IMR-90 (cell line): ENCODE data around the gene SH2D4B. TPM values are rescaled to one million over a fixed set of nuclear protein-coding genes. Genes with fewer than 3 reads are reported as not detected.

ENCODE experiments used
- ATAC-seq: fragments of 200-7000 bp; cut with Tn5 transposase; 2 replicates; pipeline ENCODE4 v1.9.1; 2020; ENCODE audit warnings: low read depth, mild to moderate bottlenecking, moderate library complexity
- BruUV-seq: library from RNA; stranded (reverse); fragments of 400-500 nt; replicated peaks from 2 replicates; lab custom pipeline; 2021; lab: Mats Ljungman, UMichigan
- CTCF ChIA-PET: fragments of 300-600 bp; formaldehyde crosslinking; extraction: SDS; loops from one replicate; lab custom pipeline; 2021; ENCODE audit warnings: antibody characterized with exemption; lab: Yijun Ruan, JAX
- POLR2A ChIA-PET: fragments of 300-600 bp; sonication (Branson Sonifier 250); formaldehyde crosslinking; loops from one replicate; lab custom pipeline; 2022; ENCODE audit warnings: antibody characterized with exemption; ENCODE audit not compliant: unreplicated experiment; lab: Charles Lee
- DNase-seq: peaks from one replicate; pipeline ENCODE4 v3.0.0; 2013
- H2AFZ ChIP-seq: replicated peaks from 2 replicates; pipeline ENCODE3; 2013; ENCODE audit warnings: low read length, mild to moderate bottlenecking; ENCODE audit not compliant: poor library complexity
- H2AK5ac ChIP-seq: 2 replicates; pipeline ENCODE4 v1.6.1; 2013; ENCODE audit warnings: low read depth, low read length, inconsistent platforms
- H2AK9ac ChIP-seq: replicated peaks from 2 replicates; pipeline ENCODE3; 2013; ENCODE audit warnings: mild to moderate bottlenecking, low read depth, low read length, moderate library complexity; ENCODE audit not compliant: poor library complexity
- H2BK120ac ChIP-seq: 2 replicates; pipeline ENCODE4 v1.6.1; 2013; ENCODE audit warnings: low read depth, low read length, inconsistent platforms
- H2BK15ac ChIP-seq: 3 replicates; pipeline ENCODE4 v1.6.1; 2013; ENCODE audit warnings: low read depth, low read length, inconsistent platforms
- H2BK20ac ChIP-seq: 2 replicates; pipeline ENCODE4 v1.6.1; 2013; ENCODE audit warnings: low read depth, mild to moderate bottlenecking, inconsistent platforms, low read length, moderate library complexity
- H2BK5ac ChIP-seq: 2 replicates; pipeline ENCODE4 v1.6.1; 2013; ENCODE audit warnings: mild to moderate bottlenecking, low read depth, low read length, inconsistent platforms; ENCODE audit not compliant: poor library complexity, severe bottlenecking
- H3K14ac ChIP-seq: replicated peaks from 2 replicates; pipeline ENCODE4 v1.6.1; 2013; ENCODE audit warnings: low read depth, low read length, inconsistent platforms
- H3K18ac ChIP-seq: 2 replicates; pipeline ENCODE4 v1.6.1; 2013; ENCODE audit warnings: low read depth, low read length, control low read depth
- H3K23ac ChIP-seq: 2 replicates; pipeline ENCODE4 v1.6.1; 2013; ENCODE audit warnings: low read depth, low read length, inconsistent platforms
- H3K27ac ChIP-seq: 2 replicates; pipeline ENCODE4 v1.5.1; 2013; ENCODE audit warnings: mild to moderate bottlenecking, control low read depth, low read length; ENCODE audit not compliant: insufficient read depth
- H3K27me3 ChIP-seq: 2 replicates; pipeline ENCODE4 v1.6.1; 2013; ENCODE audit warnings: low read length; ENCODE audit not compliant: control insufficient read depth, insufficient read depth
- H3K36me3 ChIP-seq: 2 replicates; pipeline ENCODE4 v1.6.1; 2013; ENCODE audit warnings: low read length, mixed read lengths; ENCODE audit not compliant: control insufficient read depth, insufficient read depth
- H3K4ac ChIP-seq: 2 replicates; pipeline ENCODE4 v1.6.1; 2013; ENCODE audit warnings: low read depth, low read length, inconsistent platforms
- H3K4me1 ChIP-seq: 2 replicates; pipeline ENCODE4 v1.6.1; 2013; ENCODE audit warnings: low read length, mixed read lengths; ENCODE audit not compliant: control insufficient read depth, insufficient read depth
- H3K4me2 ChIP-seq: 2 replicates; pipeline ENCODE4 v1.6.1; 2013; ENCODE audit warnings: low read depth, mild to moderate bottlenecking, control low read depth, low read length, moderate library complexity
- H3K4me3 ChIP-seq: 2 replicates; pipeline ENCODE4 v1.5.1; 2013; ENCODE audit warnings: low read depth, mild to moderate bottlenecking, control low read depth, low read length, moderate library complexity; ENCODE audit not compliant: insufficient read depth
- H3K56ac ChIP-seq: 2 replicates; pipeline ENCODE4 v1.6.1; 2013; ENCODE audit warnings: low read length, inconsistent platforms; ENCODE audit not compliant: insufficient read depth; ENCODE audit errors: extremely low read depth
- H3K79me1 ChIP-seq, 2 experiments: 2 replicates each; pipeline ENCODE4 v1.6.1; 2013; ENCODE audit warnings: low read length in 2 of 2, inconsistent platforms in 1 of 2, low read depth in 1 of 2
- H3K9ac ChIP-seq: 2 replicates; pipeline ENCODE4 v1.6.1; 2013; ENCODE audit warnings: low read depth, low read length, control low read depth
- H3K9me1 ChIP-seq: 2 replicates; pipeline ENCODE4 v1.6.1; 2013; ENCODE audit warnings: low read length, inconsistent platforms; ENCODE audit not compliant: insufficient read depth
- H3K9me3 ChIP-seq: 2 replicates; pipeline ENCODE4 v1.6.1; 2013; ENCODE audit warnings: low read length; ENCODE audit not compliant: control insufficient read depth, insufficient read depth
- H4K20me1 ChIP-seq: 2 replicates; pipeline ENCODE4 v1.6.1; 2013; ENCODE audit warnings: low read length, inconsistent platforms; ENCODE audit not compliant: insufficient read depth
- H4K5ac ChIP-seq: 2 replicates; pipeline ENCODE4 v1.6.1; 2013; ENCODE audit warnings: mild to moderate bottlenecking, low read depth, low read length, control low read depth
- H4K8ac ChIP-seq, 2 experiments: 2 replicates each; pipeline ENCODE4 v1.6.1; 2013; ENCODE audit warnings: low read depth in 2 of 2, low read length in 2 of 2, control low read depth in 1 of 2, inconsistent platforms in 1 of 2
- H4K91ac ChIP-seq: 2 replicates; pipeline ENCODE4 v1.6.1; 2013; ENCODE audit warnings: low read depth, low read length, inconsistent platforms; ENCODE audit not compliant: insufficient read depth
- CHD1 ChIP-seq: IDR thresholded peaks from 2 replicates; pipeline ENCODE4 v1.6.1; 2012; ENCODE audit warnings: low read depth, low read length, improper control_type of control experiment
- FOS ChIP-seq: fragments of 150-350 bp; IDR thresholded peaks from 2 replicates; pipeline ENCODE4 v1.6.1; 2016; ENCODE audit warnings: low read depth, low read length
- MAFK ChIP-seq: IDR thresholded peaks from 2 replicates; pipeline ENCODE4 v1.6.1; 2012; ENCODE audit warnings: low read depth, low read length, improper control_type of control experiment
- MAZ ChIP-seq: IDR thresholded peaks from 2 replicates; pipeline ENCODE4 v1.6.1; 2012; ENCODE audit warnings: low read depth, mild to moderate bottlenecking, low read length, improper control_type of control experiment, moderate library complexity, borderline replicate concordance
- MXI1 ChIP-seq: IDR thresholded peaks from 2 replicates; pipeline ENCODE4 v1.6.1; 2012; ENCODE audit warnings: low read depth, mild to moderate bottlenecking, low read length, moderate library complexity, borderline replicate concordance
- NFE2L2 ChIP-seq: fragments of 150-350 bp; IDR thresholded peaks from 2 replicates; pipeline ENCODE4 v1.6.1; 2016; ENCODE audit warnings: low read depth, mild to moderate bottlenecking, low read length
- POLR2A ChIP-seq: IDR thresholded peaks from 2 replicates; pipeline ENCODE4 v1.6.1; 2012; ENCODE audit warnings: mild to moderate bottlenecking, low read depth, low read length
- RAD21 ChIP-seq: IDR thresholded peaks from 2 replicates; pipeline ENCODE4 v1.6.1; 2012; ENCODE audit warnings: low read length, improper control_type of control experiment
- SMC3 ChIP-seq: fragments of 150-350 bp; IDR thresholded peaks from 2 replicates; pipeline ENCODE4 v1.6.1; 2016; ENCODE audit warnings: low read depth, mild to moderate bottlenecking, antibody characterized with exemption, low read length, moderate library complexity
- WGBS, 2 experiments: methylation state at CpG; one replicate each; pipeline versions ENCODE4 v1.1.5 to v1.1.7; 2013; ENCODE audit warnings: missing lambda C conversion rate in 2 of 2; ENCODE audit not compliant: insufficient read length in 1 of 2; ENCODE audit errors: extremely low coverage in 2 of 2; 5-methylcytosine and 5-hydroxymethylcytosine counted together
- dilution Hi-C: fragments of 300-500 bp; cut with HindIII; formaldehyde crosslinking; loops from one replicate; pipeline ENCODE4 v1.14.3; 2018; ENCODE audit warnings: low sequenced_read_pairs; ENCODE audit not compliant: unreplicated experiment
- in situ Hi-C: fragments of 300-500 bp; cut with MboI; formaldehyde crosslinking; loops from 3 replicates; pipeline ENCODE4 v1.14.3; 2019; ENCODE audit warnings: low sequenced_read_pairs, inconsistent platforms, mixed read lengths
- intact Hi-C: fragments of 100-400 bp; cut with micrococcal nuclease; formaldehyde crosslinking; loops from 2 replicates; pipeline ENCODE4 v1.10.0; 2022
- polyA plus RNA-seq, 3 experiments: library from polyadenylated mRNA; depleted of rRNA; stranded (reverse); fragments of >200 nt; gene quantifications; 2 replicates each; pipeline ENCODE4 v1.2.3, GENCODE V29; 2012; ENCODE audit warnings: low replicate concordance in 1 of 3
- total RNA-seq: library from RNA; depleted of rRNA; stranded (reverse); fragments of >200 nt; gene quantifications from 2 replicates; pipeline ENCODE4 v1.2.3, GENCODE V29; 2012
- TF ChIP-seq, protein P1 (sequence below): fragments of 150-350 bp; IDR thresholded peaks from 2 replicates; pipeline ENCODE4 v1.6.1; 2016; ENCODE audit warnings: low read depth, mild to moderate bottlenecking, low read length, moderate library complexity, borderline replicate concordance

The SH2D4B gene
- total and polyA plus RNA-seq, 2 of the 4 experiments (the other 2 are of a cell fraction) = not detected

DNA sequence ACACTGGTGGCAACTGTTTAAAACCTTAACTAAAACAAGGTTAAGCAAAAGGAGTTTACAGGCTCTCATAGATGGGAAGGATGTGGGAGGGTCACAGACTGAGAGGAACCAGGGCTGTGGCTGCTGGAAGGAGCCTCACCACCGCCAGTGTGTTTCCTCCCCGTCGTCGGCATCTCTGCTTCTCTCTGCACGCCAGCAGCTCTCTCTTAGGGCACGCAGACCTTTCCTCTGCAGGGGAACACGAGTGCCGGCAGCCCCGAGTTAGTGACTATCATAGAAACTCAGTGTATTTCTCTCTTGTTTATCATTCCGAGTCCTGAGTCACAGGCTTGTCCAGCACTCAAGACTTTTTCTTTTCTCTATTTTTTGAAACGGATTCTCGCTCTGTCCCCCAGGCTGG, 8.1 kb upstream of the SH2D4B start:
- Histone ChIP-seq H4K8ac (no peak overlapping the region), H3K4me3 (no peak overlapping the region), H3K4ac (no peak overlapping the region), H3K27me3 (no peaks in the 10 kb centered on the region), H3K56ac (no peak overlapping the region), H4K91ac (no peak overlapping the region), H3K9ac (no peak overlapping the region), H3K4me1 (no peaks in the 10 kb centered on the region), H4K20me1 (no peaks in the 10 kb centered on the region), H3K9me3 (no peaks in the 10 kb centered on the region), H3K36me3 (no peaks in the 10 kb centered on the region), H3K18ac (no peak overlapping the region), H2BK20ac (no peak overlapping the region), H3K23ac (no peak overlapping the region), H3K4me2 (no peak overlapping the region), H2AK9ac (peak overlapping the region; percentile 42), H2AK5ac (no peak overlapping the region), H3K9me1 (no peaks in the 10 kb centered on the region), H3K14ac (no peak overlapping the region), H2AFZ (peak overlapping the region; percentile 34), H3K27ac (no peak overlapping the region), H2BK5ac (no peak overlapping the region), H4K5ac (no peak overlapping the region), H2BK120ac (no peak overlapping the region), H2BK15ac (no peak overlapping the region), H3K79me1 (no peaks in the 10 kb centered on the region)
- no TSS peak for BruUV-seq
- CTCF ChIA-PET = no interaction called here
- POLR2A ChIA-PET = no interaction called here
- in situ Hi-C loops = no loop called here
- ATAC-seq = peak; percentile 68
- TF ChIP-seq RAD21 (no peak), MAZ (no peak), MAFK (no peak), FOS (no peak), SMC3 (no peak), NFE2L2 (no peak), POLR2A (no peak), CHD1 (no peak), MXI1 (no peak)
- TF ChIP-seq, protein P1, sequence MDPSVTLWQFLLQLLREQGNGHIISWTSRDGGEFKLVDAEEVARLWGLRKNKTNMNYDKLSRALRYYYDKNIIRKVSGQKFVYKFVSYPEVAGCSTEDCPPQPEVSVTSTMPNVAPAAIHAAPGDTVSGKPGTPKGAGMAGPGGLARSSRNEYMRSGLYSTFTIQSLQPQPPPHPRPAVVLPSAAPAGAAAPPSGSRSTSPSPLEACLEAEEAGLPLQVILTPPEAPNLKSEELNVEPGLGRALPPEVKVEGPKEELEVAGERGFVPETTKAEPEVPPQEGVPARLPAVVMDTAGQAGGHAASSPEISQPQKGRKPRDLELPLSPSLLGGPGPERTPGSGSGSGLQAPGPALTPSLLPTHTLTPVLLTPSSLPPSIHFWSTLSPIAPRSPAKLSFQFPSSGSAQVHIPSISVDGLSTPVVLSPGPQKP = no peak
- DNase-seq = peak; percentile 22
- intact Hi-C loops = no loop called here
- dilution Hi-C loops = no loop called here
- WGBS, 2 experiments = 86% methylated on average over 8 of the region's 12 CpGs; no CpG with 5 or more reads in 1 of the 2 experiments
